DOHH2 (cell line): ENCODE data around the gene ATP5PB.

Experiments used
- H3F3A ChIP-seq: fragments of 200-600 bp; sonication (generic), shearing (Covaris generic); 2 replicates; pipeline ENCODE4 v1.6.0; 2016; ENCODE audit warnings: antibody characterized with exemption, mild to moderate bottlenecking; ENCODE audit not compliant: control insufficient read depth, insufficient read depth
- H3K27ac ChIP-seq: fragments of 200-600 bp; sonication (generic); 2 replicates; pipeline ENCODE4 v1.5.1; 2014; ENCODE audit warnings: low read depth, mild to moderate bottlenecking, low read length, moderate library complexity
- H3K27me3 ChIP-seq: fragments of 200-600 bp; sonication (generic); 2 replicates; pipeline ENCODE4 v1.6.1; 2014; ENCODE audit warnings: mild to moderate bottlenecking, low read length, mixed read lengths; ENCODE audit not compliant: control insufficient read depth
- H3K36me3 ChIP-seq: fragments of 200-600 bp; sonication (generic); 2 replicates; pipeline ENCODE4 v1.6.1; 2014; ENCODE audit warnings: mild to moderate bottlenecking, low read length, moderate library complexity, mixed read lengths; ENCODE audit not compliant: control insufficient read depth
- H3K4me1 ChIP-seq: fragments of 200-600 bp; sonication (generic); 2 replicates; pipeline ENCODE4 v1.6.1; 2014; ENCODE audit warnings: mild to moderate bottlenecking, low read length, mixed read lengths; ENCODE audit not compliant: control insufficient read depth
- H3K4me2 ChIP-seq: fragments of 200-600 bp; sonication (generic); 2 replicates; pipeline ENCODE4 v1.6.0; 2014; ENCODE audit warnings: mild to moderate bottlenecking, low read length, moderate library complexity
- H3K4me3 ChIP-seq: fragments of 200-600 bp; sonication (generic); 2 replicates; pipeline ENCODE4 v1.5.1; 2014; ENCODE audit warnings: mild to moderate bottlenecking, low read length, mixed read lengths
- H3K79me2 ChIP-seq: fragments of 200-600 bp; sonication (generic); 2 replicates; pipeline ENCODE4 v1.6.1; 2014; ENCODE audit warnings: mild to moderate bottlenecking, low read length, mixed read lengths; ENCODE audit not compliant: control insufficient read depth
- H3K9me2 ChIP-seq: fragments of 200-600 bp; sonication (generic); replicated peaks from 2 replicates; pipeline ENCODE4 v1.6.1; 2014; ENCODE audit warnings: mild to moderate bottlenecking, low read length, mixed read lengths; ENCODE audit not compliant: control insufficient read depth
- H3K9me3 ChIP-seq: fragments of 200-600 bp; sonication (generic); 2 replicates; pipeline ENCODE4 v1.6.1; 2014; ENCODE audit warnings: antibody characterized with exemption, low read length, mixed read lengths; ENCODE audit not compliant: control insufficient read depth, insufficient read depth
- H4K20me1 ChIP-seq: fragments of 200-600 bp; sonication (generic); 2 replicates; pipeline ENCODE4 v1.6.0; 2014; ENCODE audit warnings: low read depth, mild to moderate bottlenecking, antibody characterized with exemption, low read length, moderate library complexity; ENCODE audit not compliant: control insufficient read depth, insufficient read depth
- CTCF ChIP-seq: fragments of 200-600 bp; sonication (generic); IDR thresholded peaks from one replicate; pipeline ENCODE4 v1.5.1; 2014; ENCODE audit warnings: antibody characterized with exemption, mild to moderate bottlenecking, low read depth, low read length; ENCODE audit not compliant: poor library complexity, severe bottlenecking
- EZH2phosphoT487 ChIP-seq: fragments of 200-600 bp; sonication (generic); IDR thresholded peaks from 2 replicates; pipeline ENCODE4 v1.6.1; 2017; ENCODE audit warnings: borderline replicate concordance, mild to moderate bottlenecking, antibody characterized with exemption, low read length, moderate library complexity, mixed read lengths

The ATP5PB gene

GRCh38 chr1:111442457-111442856 is 6.8 kb upstream of the ATP5PB start:
- TF ChIP-seq EZH2phosphoT487 (no peak), CTCF (no peak)

GRCh38 chr1:111444031-111444430 is 5.2 kb upstream of the ATP5PB start:
- H3K36me3 ChIP-seq: peaks cover 97% of the 10 kb centered on the region
- H3K4me1 ChIP-seq: peaks cover 17% of the 10 kb centered on the region
- no peak overlapping the region for H3K4me2 ChIP-seq
- peaks cover 9% of the 10 kb centered on the region; the same call in 1 of the 2 replicates for H4K20me1 ChIP-seq
- H3K27me3 ChIP-seq: no peaks in the 10 kb centered on the region
- H3K9me3 ChIP-seq: no peaks in the 10 kb centered on the region
- H3K79me2 ChIP-seq: peaks cover 47% of the 10 kb centered on the region
- H3K4me3 ChIP-seq: no peak overlapping the region
- TF ChIP-seq EZH2phosphoT487: no peak
- no peak for TF ChIP-seq CTCF
- H3F3A ChIP-seq: peaks cover 8% of the 10 kb centered on the region; the same call in 1 of the 2 replicates
- H3K9me2 ChIP-seq: no peaks in the 10 kb centered on the region
- H3K27ac ChIP-seq: no peak overlapping the region

More at GRCh38 chr1:111442457-111442856, 6.8 kb upstream of the ATP5PB start:
- Histone ChIP-seq H3K4me1 (peaks cover 9% of the 10 kb centered on the region), H4K20me1 (peaks cover 9% of the 10 kb centered on the region; the same call in 1 of the 2 replicates), H3K36me3 (peaks cover 100% of the 10 kb centered on the region), H3K79me2 (peaks cover 31% of the 10 kb centered on the region), H3K9me3 (no peaks in the 10 kb centered on the region), H3K27ac (no peak overlapping the region), H3K9me2 (no peaks in the 10 kb centered on the region), H3F3A (peaks cover 17% of the 10 kb centered on the region), H3K27me3 (no peaks in the 10 kb centered on the region), H3K4me3 (no peak overlapping the region), H3K4me2 (no peak overlapping the region)

GRCh38 chr1:111446546-111446945 is 2.7 kb upstream of the ATP5PB start:
- peaks cover 33% of the 10 kb centered on the region for H3K4me1 ChIP-seq
- peaks cover 4% of the 10 kb centered on the region; the same call in 1 of the 2 replicates for H4K20me1 ChIP-seq
- peaks cover 5% of the 10 kb centered on the region; the same call in 1 of the 2 replicates for H3F3A ChIP-seq
- no peaks in the 10 kb centered on the region for H3K9me3 ChIP-seq
- H3K36me3 ChIP-seq: peaks cover 87% of the 10 kb centered on the region
- no peaks in the 10 kb centered on the region for H3K9me2 ChIP-seq
- no peak overlapping the region for H3K4me2 ChIP-seq
- H3K27ac ChIP-seq: no peak overlapping the region
- peaks cover 66% of the 10 kb centered on the region for H3K79me2 ChIP-seq
- H3K4me3 ChIP-seq: no peak overlapping the region
- TF ChIP-seq EZH2phosphoT487 (no peak), CTCF (no peak)
- H3K27me3 ChIP-seq: no peaks in the 10 kb centered on the region
